Endothelial cell of umbilical vein (primary cell): ENCODE results near the gene UST. TPM values are rescaled to one million over a fixed set of nuclear protein-coding genes. Genes with fewer than 3 reads are reported as not detected.

Experiments used
- BruUV-seq: library from RNA; stranded (reverse); fragments of 400-500 nt; replicated peaks from 2 replicates; lab custom pipeline; 2021; lab: Mats Ljungman, UMichigan
- CTCF ChIA-PET: fragments of 300-600, 350-600 bp; sonication (Branson Sonifier 250); formaldehyde crosslinking; loops from one replicate; lab custom pipeline; 2021; ENCODE audit warnings: antibody characterized with exemption, inconsistent platforms; lab: Charles Lee
- POLR2A ChIA-PET: fragments of 300-600, 350-600 bp; sonication (Branson Sonifier 250); formaldehyde crosslinking; loops from one replicate; lab custom pipeline; 2021; ENCODE audit warnings: antibody characterized with exemption, inconsistent platforms; lab: Charles Lee
- DNase-seq: peaks from one replicate; pipeline ENCODE4 v3.0.0-alpha.2; 2011; ENCODE audit warnings: low read depth, low spot score
- FAIRE-seq: peaks from 2 replicates; lab custom pipeline; 2011; peaks lifted over from hg19 to GRCh38; lab: Jason Lieb, UNC
- H2AFZ ChIP-seq: 2 replicates; pipeline ENCODE4 v1.6.0; 2012; ENCODE audit warnings: low read depth, low read length, control low read depth, inconsistent platforms
- H3K27ac ChIP-seq: 2 replicates; pipeline ENCODE4 v1.5.1; 2011; ENCODE audit warnings: low read depth, mild to moderate bottlenecking, control low read depth, low read length, moderate library complexity; ENCODE audit not compliant: insufficient read depth
- H3K27me3 ChIP-seq, 2 experiments: 2 replicates each; pipeline versions ENCODE4 v1.6.0 to v1.6.1; 2011; ENCODE audit warnings: low read length in 2 of 2, mixed read lengths in 1 of 2; ENCODE audit not compliant: control insufficient read depth in 2 of 2, insufficient read depth in 2 of 2
- H3K36me3 ChIP-seq, 2 experiments: 2 replicates in 1 of 2; 3 replicates in 1 of 2; pipeline ENCODE4 v1.5.1; 2011; ENCODE audit warnings: low read length in 2 of 2, mild to moderate bottlenecking in 1 of 2, moderate library complexity in 1 of 2; ENCODE audit not compliant: control insufficient read depth in 2 of 2, insufficient read depth in 2 of 2; ENCODE audit errors: extremely low read depth in 1 of 2
- H3K4me1 ChIP-seq: 3 replicates; pipeline ENCODE4 v1.5.1; 2011; ENCODE audit warnings: mild to moderate bottlenecking, low read length; ENCODE audit not compliant: control insufficient read depth, insufficient read depth; ENCODE audit errors: extremely low read depth
- H3K4me2 ChIP-seq: 2 replicates; pipeline ENCODE4 v1.6.1; 2011; ENCODE audit warnings: low read length, control low read depth, mixed read lengths; ENCODE audit not compliant: insufficient read depth
- H3K4me3 ChIP-seq, 3 experiments: fragments of 200-600 bp in 1 of 3; sonication (generic), shearing (Covaris generic) in 1 of 3; replicated peaks in 1 of 3; 2 replicates each; pipeline ENCODE4 v1.5.1; 2011 to 2016; ENCODE audit warnings: control low read depth in 3 of 3, low read length in 3 of 3, mild to moderate bottlenecking in 2 of 3, inconsistent platforms in 1 of 3, low read depth in 1 of 3, moderate library complexity in 1 of 3; ENCODE audit not compliant: insufficient read depth in 1 of 3
- H3K79me2 ChIP-seq: 2 replicates; pipeline ENCODE4 v1.6.0; 2012; ENCODE audit warnings: low read length, inconsistent platforms; ENCODE audit not compliant: control insufficient read depth, insufficient read depth
- H3K9ac ChIP-seq: replicated peaks from 2 replicates; pipeline ENCODE3; 2011; ENCODE audit warnings: low read length, control low read depth; ENCODE audit not compliant: insufficient read depth; ENCODE audit errors: extremely low read depth
- H3K9me1 ChIP-seq: replicated peaks from 3 replicates; pipeline ENCODE4 v1.6.0; 2011; ENCODE audit warnings: mild to moderate bottlenecking, low read length; ENCODE audit not compliant: control insufficient read depth, insufficient read depth; ENCODE audit errors: extremely low read depth
- H3K9me3 ChIP-seq: replicated peaks from 2 replicates; pipeline ENCODE4 v1.5.1; 2012; ENCODE audit warnings: low read length, inconsistent platforms; ENCODE audit not compliant: control insufficient read depth, insufficient read depth
- H4K20me1 ChIP-seq: replicated peaks from 2 replicates; pipeline ENCODE3; 2011; ENCODE audit warnings: mild to moderate bottlenecking, low read length; ENCODE audit not compliant: control insufficient read depth, insufficient read depth; ENCODE audit errors: extremely low read depth
- EZH2 ChIP-seq: IDR thresholded peaks from 2 replicates; pipeline ENCODE4 v1.6.1; 2012; ENCODE audit warnings: borderline replicate concordance, low read depth, mild to moderate bottlenecking, moderate library complexity, low read length, inconsistent platforms; ENCODE audit not compliant: severe bottlenecking
- FOS ChIP-seq: IDR thresholded peaks from 2 replicates; pipeline ENCODE4 v1.6.1; 2011; ENCODE audit warnings: mild to moderate bottlenecking, low read length, moderate library complexity, borderline replicate concordance; ENCODE audit not compliant: insufficient read depth
- GATA2 ChIP-seq: IDR thresholded peaks from 2 replicates; pipeline ENCODE4 v1.7.0; 2011; ENCODE audit warnings: low read depth, mild to moderate bottlenecking, moderate library complexity, mixed read lengths, low read length; ENCODE audit not compliant: insufficient read length, insufficient read depth
- JUN ChIP-seq: IDR thresholded peaks from 2 replicates; pipeline ENCODE4 v1.6.1; 2011; ENCODE audit warnings: borderline replicate concordance, low read depth; ENCODE audit not compliant: insufficient read length, insufficient read depth
- MYC ChIP-seq: IDR thresholded peaks from one replicate; pipeline ENCODE4 v1.6.1; 2011; ENCODE audit warnings: mild to moderate bottlenecking, low read depth, low read length
- POLR2A ChIP-seq: IDR thresholded peaks from 2 replicates; pipeline ENCODE4 v1.6.1; 2012; ENCODE audit warnings: low read depth, mild to moderate bottlenecking, control low read depth, low read length
- POLR2AphosphoS5 ChIP-seq: IDR thresholded peaks from 2 replicates; pipeline ENCODE4 v1.6.1; 2012; ENCODE audit warnings: low read depth, mild to moderate bottlenecking, control low read depth, low read length, moderate library complexity; ENCODE audit not compliant: insufficient read depth
- dilution Hi-C: fragments of 300-500 bp; cut with MboI; formaldehyde crosslinking; loops from one replicate; pipeline ENCODE4 v1.15.0; 2019; ENCODE audit warnings: low sequenced_read_pairs; ENCODE audit not compliant: extremely low pct_ligation_motif_present
- intact Hi-C: fragments of 100-400 bp; cut with micrococcal nuclease; formaldehyde crosslinking; loops from one replicate; pipeline ENCODE4 v1.10.0; 2022
- polyA plus RNA-seq, 4 experiments: library from polyadenylated mRNA; depleted of rRNA in 3 of 4; stranded (reverse) in 3 of 4; unstranded in 1 of 4; fragments of >200 nt; gene quantifications; 2 replicates each; pipeline versions ENCODE4 v1.2.1 to v1.2.3, GENCODE V29; 2011 to 2012; ENCODE audit warnings: missing spikeins in 1 of 4
- total RNA-seq: library from RNA; stranded (reverse); gene quantifications from 2 replicates; pipeline ENCODE4 v1.2.3, GENCODE V29; 2021
- TF ChIP-seq, protein P1 (sequence below): IDR thresholded peaks from 2 replicates; pipeline ENCODE4 v1.6.1; 2011; ENCODE audit not compliant: insufficient read depth, insufficient read length
- TF ChIP-seq, protein P2 (sequence below), 2 donors: IDR thresholded peaks; 1 replicate in 1 of 2; 2 replicates in 1 of 2; pipeline ENCODE4 v1.5.1; 2011; ENCODE audit warnings: low read length in 2 of 2, mild to moderate bottlenecking in 2 of 2, moderate library complexity in 2 of 2, control low read depth in 1 of 2, inconsistent platforms in 1 of 2, low read depth in 1 of 2; ENCODE audit not compliant: insufficient read depth in 1 of 2; ENCODE audit errors: extremely low read depth in 1 of 2

Gene UST
- total and polyA plus RNA-seq, 2 donors (not counting 3 experiments of a cell fraction or from before 2014, with no cell fraction given), result 0.26 to 0.84 TPM

DNA sequence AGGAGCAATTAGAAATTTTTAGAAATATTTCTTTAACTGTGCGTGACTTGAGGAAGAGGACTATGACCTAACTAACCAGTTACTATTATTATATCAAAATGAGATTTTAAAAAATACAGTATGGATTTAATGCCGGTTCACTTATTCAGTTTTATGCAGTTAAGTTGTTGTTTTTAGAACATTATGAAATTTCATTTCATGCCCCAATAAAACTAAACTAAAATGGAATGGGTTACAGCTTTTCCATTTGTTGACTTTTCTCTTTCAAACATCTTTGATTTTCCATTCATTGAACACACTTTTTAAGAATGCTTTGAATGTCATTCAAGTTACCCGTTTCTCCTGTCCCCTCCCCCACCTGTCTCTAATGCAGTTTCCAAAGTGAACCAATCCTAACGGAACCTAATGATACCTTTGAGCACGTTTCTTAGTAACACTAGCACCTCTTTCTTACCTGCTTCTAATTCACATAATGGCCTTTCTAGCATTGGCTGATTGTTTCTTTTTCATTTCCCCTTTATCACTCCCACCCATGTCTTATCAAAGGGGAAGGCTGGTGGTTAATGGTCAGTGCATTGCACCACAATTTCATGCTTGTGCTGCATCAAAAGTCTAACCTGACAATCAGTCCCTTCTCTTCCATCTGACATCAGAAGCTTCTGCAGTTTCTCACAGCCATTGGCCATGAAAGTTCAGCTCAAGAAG is 308.5 kb downstream of the UST start:
- no peaks in the 10 kb centered on the region for H3K9me1 ChIP-seq
- no peak for FAIRE-seq
- ChIA-PET POLR2A (no interaction called here), CTCF (interaction anchor here (1.1 to 2.1 kb wide), 3 partner anchors 9 to 27 kb away, joined by 3 to 7 read pairs (median 6); no protein-coding TSS in a partner anchor)
- no peaks in the 10 kb centered on the region for H3K27me3 ChIP-seq
- H3K79me2 ChIP-seq, result no peaks in the 10 kb centered on the region
- DNase-seq, result no peak
- no peaks in the 10 kb centered on the region for H3K9me3 ChIP-seq
- dilution Hi-C loops, result no loop called here
- no peak overlapping the region for H3K4me3 ChIP-seq
- no peak for TF ChIP-seq JUN
- TF ChIP-seq POLR2AphosphoS5, result no peak
- no peak for TF ChIP-seq POLR2A
- TF ChIP-seq FOS, result no peak
- no peak for TF ChIP-seq GATA2
- TF ChIP-seq, protein P1, sequence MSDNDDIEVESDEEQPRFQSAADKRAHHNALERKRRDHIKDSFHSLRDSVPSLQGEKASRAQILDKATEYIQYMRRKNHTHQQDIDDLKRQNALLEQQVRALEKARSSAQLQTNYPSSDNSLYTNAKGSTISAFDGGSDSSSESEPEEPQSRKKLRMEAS, result no peak
- TF ChIP-seq, protein P2, sequence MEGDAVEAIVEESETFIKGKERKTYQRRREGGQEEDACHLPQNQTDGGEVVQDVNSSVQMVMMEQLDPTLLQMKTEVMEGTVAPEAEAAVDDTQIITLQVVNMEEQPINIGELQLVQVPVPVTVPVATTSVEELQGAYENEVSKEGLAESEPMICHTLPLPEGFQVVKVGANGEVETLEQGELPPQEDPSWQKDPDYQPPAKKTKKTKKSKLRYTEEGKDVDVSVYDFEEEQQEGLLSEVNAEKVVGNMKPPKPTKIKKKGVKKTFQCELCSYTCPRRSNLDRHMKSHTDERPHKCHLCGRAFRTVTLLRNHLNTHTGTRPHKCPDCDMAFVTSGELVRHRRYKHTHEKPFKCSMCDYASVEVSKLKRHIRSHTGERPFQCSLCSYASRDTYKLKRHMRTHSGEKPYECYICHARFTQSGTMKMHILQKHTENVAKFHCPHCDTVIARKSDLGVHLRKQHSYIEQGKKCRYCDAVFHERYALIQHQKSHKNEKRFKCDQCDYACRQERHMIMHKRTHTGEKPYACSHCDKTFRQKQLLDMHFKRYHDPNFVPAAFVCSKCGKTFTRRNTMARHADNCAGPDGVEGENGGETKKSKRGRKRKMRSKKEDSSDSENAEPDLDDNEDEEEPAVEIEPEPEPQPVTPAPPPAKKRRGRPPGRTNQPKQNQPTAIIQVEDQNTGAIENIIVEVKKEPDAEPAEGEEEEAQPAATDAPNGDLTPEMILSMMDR (IDR thresholded peaks at IDR 0.05; ENCODE audit: extremely low read depth in 1 of 2, insufficient read depth in 1 of 2, low read depth in 1 of 2, low read length in 2 of 2), result no peak
- TF ChIP-seq MYC, result no peak
- TF ChIP-seq EZH2, result no peak
- H2AFZ ChIP-seq, result no peak overlapping the region
- no peaks in the 10 kb centered on the region for H3K36me3 ChIP-seq
- BruUV-seq, result no TSS peak
- no peak overlapping the region for H3K4me2 ChIP-seq
- H3K4me1 ChIP-seq, result peaks cover 2% of the 10 kb centered on the region
- H3K9ac ChIP-seq, result no peak overlapping the region
- intact Hi-C loops, result no loop called here
- no peak overlapping the region for H3K27ac ChIP-seq
- H4K20me1 ChIP-seq, result no peaks in the 10 kb centered on the region
